Middle frontal gyrus (tissue), 1 donor: ENCODE data around the gene ANO10.

Source experiments
- DNase-seq: peaks from one replicate; pipeline ENCODE4 v3.0.0-alpha.2; 2015; ENCODE audit warnings: low spot score; ENCODE audit errors: extremely low spot score

ANO10 gene

GRCh38 chr3:43319376-43319775, 302.4 kb downstream of the ANO10 start:
- DNase-seq = no peak

- DNase-seq = no peak
Observed at GRCh38 chr3:43317461-43318316, 304.1 kb downstream of the ANO10 start.

- no peak for DNase-seq
Observed at GRCh38 chr3:43316783-43317460, 304.9 kb downstream of the ANO10 start.
